ENCODE measurements around the gene IBTK. TPM values are rescaled to one million over a fixed set of nuclear protein-coding genes. Genes with fewer than 3 reads are reported as not detected.

Gene IBTK, protein sequence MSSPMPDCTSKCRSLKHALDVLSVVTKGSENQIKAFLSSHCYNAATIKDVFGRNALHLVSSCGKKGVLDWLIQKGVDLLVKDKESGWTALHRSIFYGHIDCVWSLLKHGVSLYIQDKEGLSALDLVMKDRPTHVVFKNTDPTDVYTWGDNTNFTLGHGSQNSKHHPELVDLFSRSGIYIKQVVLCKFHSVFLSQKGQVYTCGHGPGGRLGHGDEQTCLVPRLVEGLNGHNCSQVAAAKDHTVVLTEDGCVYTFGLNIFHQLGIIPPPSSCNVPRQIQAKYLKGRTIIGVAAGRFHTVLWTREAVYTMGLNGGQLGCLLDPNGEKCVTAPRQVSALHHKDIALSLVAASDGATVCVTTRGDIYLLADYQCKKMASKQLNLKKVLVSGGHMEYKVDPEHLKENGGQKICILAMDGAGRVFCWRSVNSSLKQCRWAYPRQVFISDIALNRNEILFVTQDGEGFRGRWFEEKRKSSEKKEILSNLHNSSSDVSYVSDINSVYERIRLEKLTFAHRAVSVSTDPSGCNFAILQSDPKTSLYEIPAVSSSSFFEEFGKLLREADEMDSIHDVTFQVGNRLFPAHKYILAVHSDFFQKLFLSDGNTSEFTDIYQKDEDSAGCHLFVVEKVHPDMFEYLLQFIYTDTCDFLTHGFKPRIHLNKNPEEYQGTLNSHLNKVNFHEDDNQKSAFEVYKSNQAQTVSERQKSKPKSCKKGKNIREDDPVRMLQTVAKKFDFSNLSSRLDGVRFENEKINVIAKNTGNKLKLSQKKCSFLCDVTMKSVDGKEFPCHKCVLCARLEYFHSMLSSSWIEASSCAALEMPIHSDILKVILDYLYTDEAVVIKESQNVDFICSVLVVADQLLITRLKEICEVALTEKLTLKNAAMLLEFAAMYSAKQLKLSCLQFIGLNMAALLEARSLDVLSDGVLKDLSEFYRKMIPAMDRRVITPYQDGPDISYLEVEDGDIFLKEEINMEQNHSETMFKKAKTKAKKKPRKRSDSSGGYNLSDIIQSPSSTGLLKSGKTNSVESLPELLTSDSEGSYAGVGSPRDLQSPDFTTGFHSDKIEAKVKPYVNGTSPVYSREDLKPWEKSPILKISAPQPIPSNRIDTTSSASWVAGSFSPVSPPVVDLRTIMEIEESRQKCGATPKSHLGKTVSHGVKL (N-terminal part only)
- 24.4 and 33.5 TPM in 2 replicates for polyA plus RNA-seq

DNA sequence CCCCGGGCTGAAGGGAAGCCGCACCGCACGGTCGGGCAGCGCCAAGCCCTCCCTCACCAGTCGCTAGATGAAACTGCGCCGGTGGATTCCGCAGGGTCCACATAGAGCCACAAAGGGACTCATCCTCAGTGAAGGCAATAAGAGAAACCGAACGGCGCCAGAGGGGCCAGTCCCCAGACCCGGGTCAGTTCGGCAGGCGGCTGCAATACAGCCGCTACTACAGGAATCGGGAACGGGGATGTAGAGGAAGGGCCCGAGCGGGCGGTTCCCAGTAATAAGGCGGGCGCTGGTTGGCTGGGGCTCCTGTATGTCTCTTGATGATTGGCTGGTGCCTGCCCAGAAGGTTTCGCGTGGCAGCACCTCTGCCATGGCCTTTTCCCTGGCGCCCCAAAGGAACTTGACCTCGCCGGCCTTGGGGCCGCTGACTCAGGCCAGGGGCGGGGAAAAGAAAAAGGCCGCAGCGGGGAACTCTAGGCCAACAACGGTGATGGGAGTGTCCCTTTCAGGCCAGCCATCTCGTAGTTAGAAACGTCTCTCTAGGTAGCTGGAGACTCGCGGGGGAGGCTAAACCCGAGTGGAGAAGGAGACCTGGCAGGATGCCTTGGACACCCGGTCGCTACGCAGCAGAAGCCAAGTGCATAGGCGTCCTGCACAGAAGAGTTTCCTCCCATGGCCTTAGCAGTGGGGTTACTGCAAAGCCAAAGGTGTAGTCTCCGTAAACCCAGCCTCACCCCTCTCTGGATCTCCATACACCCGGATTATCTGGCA lies at the start of gene IBTK:
Gene IBTK, minus strand, starts transcription at position 240 of the 768 bp plus-strand sequence. CDS start 7,258 bp downstream, outside the sequence.

Other genes with a start within 250 kb of the IBTK start
- 0.48 TPM in 1 of 2 replicates, not detected in the other for gene TPBG, start 116.1 kb upstream of the IBTK start, polyA plus RNA-seq